Measurements from ENCODE around the gene GPR87.

- TF ChIP-seq CTCF (IDR thresholded peaks at IDR 0.05; ENCODE audit: insufficient read depth, low read depth, low read length) (no peak), EZH2 (IDR thresholded peaks at IDR 0.05; ENCODE audit: insufficient read depth, low read length) (no peak)
Observed at GRCh38 chr3:151305060-151305774, 11.4 kb downstream of the GPR87 start.

Data from astrocyte (in vitro differentiated cells and primary cell).